ENCODE measurements around the gene ITPK1.
A peak's percentile ranks its signal among the peaks of the same experiment; 100 is the strongest.

Gene ITPK1

DNA sequence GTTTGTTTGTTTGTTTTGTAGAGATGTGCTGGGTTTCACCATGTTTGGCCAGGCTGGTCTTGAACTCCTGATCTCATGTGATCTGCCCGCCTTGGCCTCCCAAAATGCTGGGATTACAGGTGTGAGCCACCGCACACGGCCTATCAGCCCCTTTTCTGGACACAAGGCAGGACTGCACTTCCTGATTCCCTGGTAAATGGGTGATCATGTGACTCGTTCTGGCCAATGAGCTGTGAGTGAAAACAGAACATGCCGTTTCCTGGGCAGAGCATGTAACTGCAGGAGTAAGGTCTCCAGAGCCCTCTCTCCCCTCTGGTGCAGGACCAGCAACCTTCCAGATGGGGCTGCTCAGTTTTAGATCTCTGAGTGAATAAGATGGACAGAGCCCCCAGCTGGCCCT, 92.7 kb downstream of the ITPK1 start:
- peak; percentile 18 for DNase-seq

GRCh38 chr14:93019970-93020369, 95.8 kb downstream of the ITPK1 start:
- DNase-seq = no peak

DNA sequence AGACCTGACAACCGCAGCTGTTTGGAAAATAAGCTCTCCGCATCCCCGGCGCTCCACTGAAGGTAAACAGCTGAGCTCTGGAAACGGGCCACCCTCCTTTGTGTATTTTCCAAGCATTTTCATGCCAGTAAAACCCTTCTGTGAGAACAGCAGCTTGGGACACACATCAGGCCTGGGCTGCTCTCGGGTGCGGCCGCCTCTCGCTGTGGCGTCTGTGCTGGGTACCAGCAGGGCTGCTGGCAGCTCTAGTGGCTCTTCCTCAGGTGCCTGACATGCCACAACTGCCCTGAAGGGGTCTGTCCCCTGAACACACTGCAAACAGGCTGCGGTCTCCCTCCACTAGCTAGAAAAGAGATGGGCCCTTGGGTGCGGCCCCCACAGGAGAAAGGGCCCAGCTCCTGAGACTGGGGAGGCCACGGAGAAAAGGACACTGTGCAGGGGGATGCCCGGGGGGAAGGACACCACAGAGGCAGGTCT, 96.3 kb downstream of the ITPK1 start:
- no peak for DNase-seq

DNA sequence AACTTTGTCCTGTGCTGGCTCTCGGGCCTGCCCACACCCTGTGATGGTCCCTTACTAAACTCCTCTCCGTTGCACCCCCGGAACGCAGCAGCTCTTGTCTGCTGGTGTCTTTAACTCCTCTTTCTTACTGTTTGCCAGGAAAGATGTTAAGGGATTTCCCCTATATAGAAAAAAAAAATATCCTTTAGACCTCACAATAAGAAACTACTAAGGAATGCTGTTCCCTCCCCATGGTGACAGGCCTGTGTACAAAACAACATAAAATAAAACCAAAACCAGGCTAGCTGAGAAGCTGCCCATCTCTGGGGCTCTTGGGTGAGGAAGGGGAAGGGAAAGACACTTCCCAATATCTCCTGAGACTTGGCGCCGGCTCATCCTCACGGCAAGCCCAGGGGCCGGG, 97.4 kb downstream of the ITPK1 start:
- no peak for DNase-seq

DNA sequence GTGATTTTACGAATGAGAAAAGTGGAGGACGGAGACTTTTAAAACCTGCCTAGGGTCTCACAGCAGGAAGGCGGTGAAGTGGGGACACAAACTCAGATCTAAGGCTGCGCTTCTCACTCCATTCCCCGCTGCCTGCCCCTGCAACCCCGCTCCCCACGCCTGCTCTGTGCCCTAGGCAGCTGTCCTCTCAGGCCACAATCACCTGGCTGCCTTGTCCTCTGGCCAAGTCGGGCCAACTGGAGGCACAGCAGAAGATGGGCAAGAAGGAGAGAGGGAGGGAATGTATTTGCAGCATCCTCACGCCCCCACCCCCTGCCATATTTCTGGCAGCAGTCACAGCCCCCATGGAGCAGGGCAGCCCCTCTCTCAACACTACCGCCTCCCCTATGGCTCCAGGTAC, 97.8 kb downstream of the ITPK1 start:
- DNase-seq = no peak

DNA sequence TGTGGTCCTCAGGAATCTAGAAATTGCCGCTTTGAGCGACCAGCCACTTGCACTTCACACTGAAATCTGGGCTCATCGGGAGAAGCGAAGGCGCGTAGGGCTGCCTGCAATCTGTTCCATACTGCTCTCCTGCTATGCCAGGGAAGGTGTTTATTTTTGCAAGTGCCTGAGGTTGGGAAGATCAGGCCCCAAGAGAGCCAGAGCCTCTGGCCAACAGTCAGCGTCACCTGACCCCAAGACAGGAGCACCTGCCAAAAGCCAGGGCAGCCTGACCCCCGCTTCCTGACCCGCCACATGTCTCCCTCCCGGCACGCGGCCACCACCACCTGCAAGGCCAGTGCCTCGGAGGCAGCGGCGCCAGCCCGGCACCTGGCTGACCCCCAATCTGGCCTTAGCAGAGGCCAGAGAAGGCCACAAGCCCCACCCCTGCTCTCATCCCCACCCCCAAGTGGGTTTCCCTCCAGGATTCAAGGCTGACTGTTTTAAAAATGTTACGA, 98.4 kb downstream of the ITPK1 start:
- no peak for DNase-seq

GRCh38 chr14:93016275-93016845, 99.4 kb downstream of the ITPK1 start:
- DNase-seq = no peak

- no peak for DNase-seq
These were observed 100.2 kb downstream of the ITPK1 start for GRCh38 chr14:93015505-93015904.

DNA sequence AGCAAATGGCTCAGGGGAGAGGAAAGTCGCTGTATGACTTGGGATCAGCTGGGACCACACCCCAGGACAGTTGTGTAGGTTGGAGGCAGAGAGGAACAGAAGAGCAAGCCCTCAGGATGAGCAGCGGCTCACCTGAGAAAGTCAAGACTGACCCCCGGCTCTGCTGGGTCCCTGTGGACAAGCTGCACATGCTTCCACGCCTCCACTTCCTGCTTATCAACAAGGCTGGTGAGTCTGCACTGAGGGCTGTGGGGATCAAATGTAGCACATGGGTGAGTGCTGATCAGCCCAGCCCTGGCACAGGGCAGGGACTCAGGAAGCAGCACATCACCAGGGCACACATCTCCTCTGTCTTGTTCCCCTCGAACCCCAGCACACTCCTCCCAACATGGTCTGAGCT, 100.7 kb downstream of the ITPK1 start:
- no peak for DNase-seq

DNA sequence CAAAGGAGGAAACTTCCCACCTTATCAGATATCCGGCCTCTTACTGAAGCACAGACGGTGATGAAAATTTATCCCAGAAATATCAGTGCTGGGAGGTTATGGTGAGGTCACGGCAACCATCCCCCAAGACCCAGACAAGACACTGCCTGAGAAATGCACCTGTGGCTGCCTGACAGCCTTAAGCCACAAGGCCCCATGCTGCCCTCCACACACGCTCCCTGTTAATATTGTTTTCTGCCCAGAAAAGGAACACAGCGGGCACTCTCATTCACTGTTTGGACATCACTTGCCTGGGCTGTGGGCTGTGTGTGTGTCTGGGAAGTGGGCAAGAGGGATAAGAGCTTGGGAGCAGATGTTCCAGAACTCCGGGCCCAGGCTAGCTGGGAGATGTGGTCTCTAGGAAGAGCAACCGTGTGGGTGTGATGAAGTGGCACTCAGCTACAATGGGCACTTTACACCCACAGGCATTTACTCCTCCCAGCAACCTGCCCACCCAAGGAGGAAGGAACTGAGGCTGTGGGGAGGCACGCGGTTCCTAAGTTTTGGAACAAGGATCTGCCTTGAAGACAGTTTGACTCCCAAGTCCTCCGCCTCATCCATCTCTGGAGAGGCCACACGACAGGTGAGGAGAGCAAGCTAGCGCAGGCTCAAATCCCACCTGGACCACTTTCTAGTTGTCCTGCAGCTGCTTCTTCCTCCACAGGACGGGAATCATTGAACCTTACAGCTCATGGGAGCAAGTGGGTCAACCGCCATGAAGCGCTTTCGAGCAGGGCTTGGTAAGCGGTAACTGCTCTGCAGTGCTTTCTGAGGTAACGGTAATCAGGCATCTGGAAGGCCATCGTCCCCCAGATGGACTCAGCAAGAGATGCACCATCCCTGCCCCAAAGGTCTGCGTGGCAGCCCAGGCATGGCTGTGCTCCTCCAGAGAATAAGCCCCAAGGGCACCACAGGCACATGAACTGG, 101.4 kb downstream of the ITPK1 start:
- DNase-seq = no peak

DNA sequence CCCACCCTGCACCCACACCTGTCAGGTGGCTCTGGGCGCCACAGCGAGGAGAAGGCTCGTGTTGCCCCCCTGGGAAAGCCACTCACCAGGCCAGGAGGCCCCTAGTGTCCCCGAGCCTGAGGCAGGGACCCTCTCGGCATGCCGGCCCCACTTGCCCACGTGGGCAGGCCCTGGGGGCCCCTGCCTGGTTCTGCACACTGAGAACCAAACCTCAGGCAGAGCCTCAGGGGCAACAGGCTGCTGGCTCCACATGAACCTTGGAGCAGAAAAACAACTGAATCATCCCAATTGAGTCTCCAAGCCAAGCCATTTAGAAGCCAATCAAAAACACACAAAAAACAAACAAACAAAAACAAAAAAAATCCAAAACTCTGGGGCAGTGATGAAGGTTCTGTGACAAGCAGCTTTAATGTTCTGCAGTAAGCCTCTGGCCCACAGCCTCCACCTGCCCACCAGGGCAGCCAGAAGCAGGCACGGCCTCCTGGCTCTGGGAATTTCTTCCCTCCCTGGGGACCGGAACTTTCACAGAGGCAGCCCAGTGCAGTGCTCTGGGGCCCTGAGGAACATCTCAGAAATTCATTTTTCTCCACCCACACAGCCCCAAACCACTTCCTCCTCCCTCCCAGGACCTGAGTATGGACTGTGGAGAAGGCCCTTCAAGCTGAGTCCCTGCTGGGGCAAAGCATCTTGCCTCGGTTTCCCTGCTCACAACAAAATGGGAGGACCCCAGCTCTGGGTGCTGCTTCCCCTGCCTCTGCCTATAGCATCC, 102.6 kb downstream of the ITPK1 start:
- no peak for DNase-seq

- no peak for DNase-seq
These were observed 103.2 kb downstream of the ITPK1 start for GRCh38 chr14:93012506-93012905.

DNA sequence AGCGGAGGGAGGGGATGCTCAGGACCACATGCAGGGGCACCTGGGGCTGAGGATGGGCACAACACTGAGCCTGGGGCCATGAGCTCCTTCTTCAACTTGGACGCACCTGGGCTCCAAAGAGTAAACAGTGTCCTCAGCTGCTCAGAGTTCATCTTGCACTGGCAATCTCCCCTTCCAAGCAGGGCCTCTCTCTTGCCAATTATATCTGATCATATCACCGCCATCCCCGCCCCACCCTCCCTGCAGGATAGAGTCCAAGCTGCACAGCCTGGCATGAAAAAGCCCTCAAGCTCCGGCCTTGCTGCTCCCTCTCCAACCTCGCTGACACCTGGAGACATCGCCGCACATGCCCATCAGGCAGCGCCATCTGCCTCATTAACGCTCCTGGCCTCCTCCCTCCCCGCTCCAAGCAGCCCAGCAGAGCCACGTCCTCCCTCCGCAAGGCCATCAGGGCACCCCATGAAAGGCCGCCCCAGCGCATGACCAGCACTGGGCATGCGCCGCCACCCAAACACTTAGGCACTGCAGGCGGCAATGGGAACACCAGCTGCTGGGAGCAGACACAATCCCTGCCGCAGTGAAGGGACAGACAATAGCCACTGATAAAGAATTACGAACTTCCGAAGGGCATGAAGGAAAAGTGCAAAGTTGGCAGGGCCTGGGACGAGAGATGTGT, 103.9 kb downstream of the ITPK1 start:
- no peak for DNase-seq

GRCh38 chr14:93011141-93011529, 104.6 kb downstream of the ITPK1 start:
- DNase-seq = no peak

- no peak for DNase-seq
These were observed 105.1 kb downstream of the ITPK1 start for GRCh38 chr14:93010522-93011140.

DNA sequence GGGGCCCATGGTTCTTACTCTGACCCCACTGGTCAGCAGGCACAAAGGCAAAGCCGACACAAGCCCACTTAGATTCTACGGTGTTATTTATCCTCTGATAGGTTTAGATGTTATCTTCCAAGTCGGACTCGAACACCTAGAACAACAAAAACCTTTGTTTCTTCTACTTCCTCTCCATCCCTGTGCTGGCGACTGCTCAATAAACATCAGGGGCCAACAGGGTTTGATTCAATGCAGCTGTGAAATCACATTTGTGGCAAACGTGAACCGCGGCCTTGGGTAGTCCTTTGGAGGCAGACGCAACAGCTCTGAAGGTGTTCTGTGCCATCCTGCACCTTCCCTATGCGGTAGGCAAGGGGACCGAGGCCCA, 105.6 kb downstream of the ITPK1 start:
- DNase-seq = no peak

- no peak for DNase-seq
These were observed 106.1 kb downstream of the ITPK1 start for GRCh38 chr14:93009471-93010129.

DNA sequence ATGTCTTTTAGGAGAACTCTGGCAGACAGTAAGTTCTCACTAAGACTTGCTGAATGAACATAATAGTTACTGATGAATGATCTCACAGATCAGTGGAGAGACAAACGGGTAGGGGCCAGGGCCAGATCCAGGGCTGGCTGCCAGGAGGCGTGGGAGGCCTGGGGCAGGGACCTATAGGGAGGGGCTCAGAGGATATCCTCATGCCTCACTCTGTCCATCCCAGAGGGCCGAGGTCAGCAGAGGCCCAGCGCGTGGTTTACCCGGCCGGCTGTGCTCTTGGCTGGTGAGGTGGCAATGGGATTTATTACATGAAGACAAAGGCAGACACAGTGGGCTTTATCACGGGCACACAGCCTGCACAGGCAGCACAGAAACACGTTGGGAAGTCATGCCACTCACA, 107.3 kb downstream of the ITPK1 start:
- no peak for DNase-seq

DNA sequence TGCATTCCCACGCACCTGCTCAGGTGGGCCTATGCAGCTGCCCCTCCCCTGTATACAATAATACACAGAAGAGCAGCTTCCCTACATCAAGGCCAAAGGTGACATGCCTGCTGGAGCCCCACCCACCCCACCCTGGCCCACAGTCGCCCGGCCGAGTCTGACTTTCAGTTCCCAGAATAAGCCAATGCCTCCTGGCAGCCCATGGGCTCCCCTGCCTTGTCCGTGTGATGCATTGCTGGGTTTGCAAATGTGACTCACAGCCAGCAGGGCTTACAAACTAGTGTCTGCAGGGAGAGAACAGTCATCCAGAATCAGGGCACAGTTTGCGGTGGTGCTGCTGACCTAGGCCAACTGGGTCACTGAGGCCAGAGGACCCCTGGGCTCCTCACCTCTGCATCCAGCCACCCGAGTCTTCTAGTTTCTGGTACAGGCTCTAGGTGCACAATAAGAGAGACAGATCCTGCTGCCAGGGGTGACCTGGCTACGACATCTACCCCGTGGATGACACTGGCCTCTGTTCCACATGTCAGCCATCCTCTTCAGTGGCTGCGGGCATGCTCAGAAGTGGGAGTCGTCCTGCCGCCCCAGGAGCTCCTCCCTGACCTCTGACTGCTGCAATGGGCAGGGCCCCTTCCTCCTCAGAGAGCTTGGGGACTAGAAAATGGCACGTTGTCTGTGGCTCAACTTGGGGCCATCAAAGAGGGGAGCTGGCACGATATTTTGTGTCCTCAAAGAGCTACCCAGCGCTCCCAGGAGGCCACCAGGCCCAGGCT, 108.3 kb downstream of the ITPK1 start:
- no peak for DNase-seq

- DNase-seq = no peak
These were observed 109.1 kb downstream of the ITPK1 start for GRCh38 chr14:93006567-93007051.

DNA sequence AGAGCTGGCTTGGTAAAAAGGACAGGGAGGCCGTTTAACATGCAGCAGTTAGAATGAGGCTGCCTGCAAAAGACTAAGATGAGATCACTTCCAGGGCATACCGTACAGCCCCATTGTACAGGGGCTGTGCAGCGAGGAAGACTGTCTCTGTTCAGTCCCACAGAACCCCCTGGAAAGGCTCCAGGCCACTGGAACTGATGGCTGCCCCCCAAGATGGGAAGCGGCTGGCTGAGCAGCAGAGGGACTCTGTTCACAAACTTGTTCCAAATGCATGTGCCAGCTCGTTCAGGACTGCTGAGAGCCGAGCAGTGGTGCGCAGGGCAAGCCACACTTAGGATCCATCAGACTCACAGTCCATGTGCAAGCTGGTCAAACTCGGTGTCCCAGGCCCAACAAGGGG, 109.9 kb downstream of the ITPK1 start:
- DNase-seq = no peak

Data from activated CD4-positive, alpha-beta T cell treated with anti-CD3 and anti-CD28 coated beads, Interleukin-2, Interleukin-6, amounts not matched to agents 100 ng/mL and 50 ng/mL, durations not matched to agents 16 hours and 8 hours (primary cell).